ACC112 (cell line): ENCODE data around the gene RITA1.

ENCODE experiments used
- H2AFZ ChIP-seq: fragments of 200-600 bp; sonication (generic); one replicate; pipeline ENCODE4 v1.6.0; 2017; ENCODE audit warnings: antibody characterized with exemption, low read length; ENCODE audit not compliant: unreplicated experiment
- H3K27ac ChIP-seq: fragments of 200-600 bp; sonication (generic); 2 replicates; pipeline ENCODE4 v1.5.1; 2014; ENCODE audit warnings: low read depth, mild to moderate bottlenecking, antibody characterized with exemption, low read length, moderate library complexity
- H3K27me3 ChIP-seq: fragments of 200-600 bp; sonication (generic); 2 replicates; pipeline ENCODE4 v1.6.1; 2014; ENCODE audit warnings: mild to moderate bottlenecking, antibody characterized with exemption, low read length, moderate library complexity, mixed read lengths; ENCODE audit not compliant: insufficient read depth
- H3K36me3 ChIP-seq: fragments of 200-600 bp; sonication (generic); 2 replicates; pipeline ENCODE4 v1.6.1; 2016; ENCODE audit warnings: mild to moderate bottlenecking, antibody characterized with exemption, low read length, moderate library complexity, mixed read lengths; ENCODE audit not compliant: insufficient read depth
- H3K4me1 ChIP-seq: fragments of 200-600 bp; sonication (generic); one replicate; pipeline ENCODE4 v1.6.1; 2016; ENCODE audit warnings: low read length, mixed read lengths; ENCODE audit not compliant: insufficient read depth, unreplicated experiment, control insufficient read depth
- H3K4me3 ChIP-seq: fragments of 200-600 bp; sonication (generic); 2 replicates; pipeline ENCODE4 v1.5.1; 2014; ENCODE audit warnings: mild to moderate bottlenecking, low read depth, low read length
- H3K79me2 ChIP-seq: fragments of 200-600 bp; sonication (generic); one replicate; pipeline ENCODE4 v1.6.0; 2016; ENCODE audit warnings: low read length; ENCODE audit not compliant: control insufficient read depth, unreplicated experiment, insufficient read depth

The RITA1 gene

DNA sequence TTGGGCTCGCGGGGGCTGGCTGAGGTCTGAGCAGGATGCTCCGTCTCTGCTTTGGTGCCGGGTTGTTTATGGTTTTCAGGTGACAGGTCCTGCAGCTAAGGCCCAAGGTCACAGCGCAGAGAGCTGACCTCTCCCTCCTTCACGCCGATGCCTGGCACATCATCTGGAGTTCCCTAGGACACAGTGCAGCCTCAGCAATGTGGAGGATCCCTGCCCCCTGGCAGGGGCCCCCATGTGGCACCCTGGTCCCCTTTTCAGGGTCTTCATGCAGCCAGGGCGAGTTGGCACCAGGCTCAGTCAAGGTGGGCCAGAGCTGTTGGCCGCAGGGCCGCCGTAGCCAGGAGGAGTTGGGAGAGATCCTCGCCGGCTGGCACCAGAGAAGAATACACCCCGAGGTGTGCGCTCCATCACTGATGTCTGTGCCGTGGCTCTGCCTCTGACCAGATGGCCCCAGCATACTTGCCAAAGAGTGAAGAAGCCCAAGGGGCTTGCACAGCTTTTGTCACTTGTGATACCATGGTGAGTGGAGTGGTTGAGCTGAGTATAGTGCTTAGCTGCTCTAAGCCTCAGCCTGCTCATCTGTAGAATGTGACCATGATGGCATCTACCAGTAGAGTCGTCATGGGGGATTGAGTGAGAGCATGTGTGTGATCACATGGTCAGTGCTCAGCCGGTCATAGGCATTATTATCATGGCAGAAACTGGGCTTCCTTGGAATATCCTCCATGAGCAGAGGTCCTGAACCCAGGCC lies 46.7 kb downstream of the RITA1 start:
- Histone ChIP-seq H3K27me3 (no peaks in the 10 kb centered on the region), H3K27ac (peak overlapping the region; percentile 36; the same call in 1 of the 2 replicates), H3K4me1 (peaks cover 15% of the 10 kb centered on the region), H3K36me3 (peaks cover 21% of the 10 kb centered on the region; the same call in 1 of the 2 replicates), H3K4me3 (no peak overlapping the region), H3K79me2 (no peaks in the 10 kb centered on the region), H2AFZ (no peak overlapping the region)

DNA sequence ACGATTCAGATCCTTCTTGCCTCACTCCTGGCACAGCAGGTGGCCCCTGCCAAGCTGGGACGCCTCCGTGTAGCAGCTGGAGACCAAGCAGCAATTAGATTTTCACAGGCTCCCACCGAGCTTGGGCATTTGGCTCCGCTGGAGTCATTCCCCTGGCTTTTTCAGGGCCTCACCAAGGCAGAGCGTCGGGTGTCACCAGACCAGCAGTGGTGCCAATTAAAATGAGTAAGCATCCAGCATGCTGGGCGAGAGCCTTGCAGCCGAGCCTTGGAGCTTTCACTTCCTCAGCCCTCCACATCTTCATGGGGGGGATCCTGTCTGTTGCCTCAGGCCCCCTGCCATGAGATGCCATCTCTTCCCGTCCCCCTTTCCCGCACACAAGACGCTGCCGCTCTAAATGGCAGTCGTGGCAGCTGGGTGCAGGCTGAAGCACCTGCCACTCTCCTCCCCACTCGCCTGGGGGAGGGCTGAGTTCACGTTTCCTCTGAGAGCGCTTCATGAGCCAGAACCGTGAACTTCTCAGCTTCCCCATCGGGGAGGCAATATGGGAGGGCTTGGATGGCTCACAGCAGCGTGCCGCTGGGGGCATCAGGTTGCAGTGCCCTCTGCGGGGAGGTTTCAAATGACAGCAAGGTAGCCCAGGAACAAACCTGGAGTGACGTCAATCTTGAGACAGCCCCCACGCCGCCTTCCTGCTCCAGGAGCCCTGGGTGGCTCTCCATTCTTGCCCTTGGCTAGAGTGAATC lies 47.5 kb downstream of the RITA1 start:
- H3K27ac ChIP-seq = no peak overlapping the region
- peaks cover 15% of the 10 kb centered on the region for H3K4me1 ChIP-seq
- no peak overlapping the region for H3K4me3 ChIP-seq
- no peaks in the 10 kb centered on the region for H3K27me3 ChIP-seq
- peaks cover 19% of the 10 kb centered on the region; the same call in 1 of the 2 replicates for H3K36me3 ChIP-seq
- no peaks in the 10 kb centered on the region for H3K79me2 ChIP-seq
- no peak overlapping the region for H2AFZ ChIP-seq

DNA sequence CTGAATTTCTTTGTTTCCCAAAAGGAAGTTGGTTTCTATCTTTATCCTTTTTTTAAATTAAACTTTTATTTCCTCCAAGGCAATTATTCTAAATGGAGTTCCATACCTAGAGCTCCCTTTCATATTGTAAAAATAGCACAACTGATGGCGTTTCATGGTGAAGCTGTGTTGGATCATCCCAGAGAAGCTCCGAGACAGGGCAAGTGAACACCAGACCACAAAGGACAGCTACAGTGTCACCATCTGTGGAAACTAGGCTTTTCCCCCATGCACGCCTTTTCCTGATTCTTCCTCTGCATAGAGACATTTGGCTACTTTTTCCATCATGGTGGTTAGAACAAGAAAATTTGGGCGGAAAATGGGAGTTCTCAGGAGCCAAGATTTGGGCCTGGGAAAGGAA lies 48.4 kb downstream of the RITA1 start:
- Histone ChIP-seq H3K4me3 (no peak overlapping the region), H3K79me2 (no peaks in the 10 kb centered on the region), H2AFZ (no peak overlapping the region), H3K4me1 (peaks cover 17% of the 10 kb centered on the region), H3K27ac (no peak overlapping the region), H3K27me3 (no peaks in the 10 kb centered on the region), H3K36me3 (peaks cover 19% of the 10 kb centered on the region; the same call in 1 of the 2 replicates)

DNA sequence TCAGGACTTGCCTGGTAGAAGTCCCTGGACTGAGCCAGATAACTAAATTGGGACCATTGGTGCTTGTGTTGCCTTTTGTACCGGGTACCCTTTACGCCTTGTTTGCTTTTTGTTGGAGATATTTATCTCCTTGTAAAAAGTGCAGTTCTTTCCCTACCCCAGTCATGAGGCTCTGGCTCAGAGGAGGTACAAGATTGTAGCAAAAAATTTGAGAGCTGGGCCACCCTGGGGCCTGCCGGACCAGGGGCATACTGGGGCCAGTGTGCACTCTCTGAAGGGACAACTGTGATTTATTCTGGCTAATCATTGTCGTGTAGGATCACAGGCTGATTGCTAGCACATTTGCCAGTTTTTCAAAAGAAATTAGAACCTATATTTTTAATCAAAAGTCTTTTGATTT lies 49.0 kb downstream of the RITA1 start:
- Histone ChIP-seq H3K36me3 (peaks cover 19% of the 10 kb centered on the region; the same call in 1 of the 2 replicates), H3K27ac (no peak overlapping the region), H3K4me3 (no peak overlapping the region), H3K27me3 (no peaks in the 10 kb centered on the region), H3K4me1 (peaks cover 22% of the 10 kb centered on the region), H3K79me2 (no peaks in the 10 kb centered on the region), H2AFZ (no peak overlapping the region)

DNA sequence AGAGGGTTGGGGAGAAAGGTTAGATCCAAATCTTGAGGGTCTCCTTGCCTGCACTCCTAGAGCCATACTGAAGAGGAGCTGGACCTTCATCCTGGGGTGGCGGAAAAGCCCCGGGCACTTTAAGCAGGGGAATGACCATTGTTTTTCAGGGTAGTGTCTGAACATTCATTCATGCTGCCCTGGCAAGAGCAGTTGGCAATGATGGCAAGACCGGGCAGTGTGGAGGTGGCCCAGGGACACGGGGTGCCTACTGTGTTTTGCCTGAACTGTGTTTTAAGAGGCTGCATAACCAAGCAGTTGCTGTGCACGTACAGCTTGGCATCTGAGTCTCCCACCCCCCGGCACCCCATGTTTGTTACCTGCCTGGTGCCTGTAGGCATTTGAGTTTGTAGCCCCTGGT lies 50.5 kb downstream of the RITA1 start:
- H3K27me3 ChIP-seq = no peaks in the 10 kb centered on the region
- H3K79me2 ChIP-seq = no peaks in the 10 kb centered on the region
- H2AFZ ChIP-seq = no peak overlapping the region
- peaks cover 8% of the 10 kb centered on the region; the same call in 1 of the 2 replicates for H3K36me3 ChIP-seq
- no peak overlapping the region for H3K4me3 ChIP-seq
- peaks cover 24% of the 10 kb centered on the region for H3K4me1 ChIP-seq
- H3K27ac ChIP-seq = no peak overlapping the region

DNA sequence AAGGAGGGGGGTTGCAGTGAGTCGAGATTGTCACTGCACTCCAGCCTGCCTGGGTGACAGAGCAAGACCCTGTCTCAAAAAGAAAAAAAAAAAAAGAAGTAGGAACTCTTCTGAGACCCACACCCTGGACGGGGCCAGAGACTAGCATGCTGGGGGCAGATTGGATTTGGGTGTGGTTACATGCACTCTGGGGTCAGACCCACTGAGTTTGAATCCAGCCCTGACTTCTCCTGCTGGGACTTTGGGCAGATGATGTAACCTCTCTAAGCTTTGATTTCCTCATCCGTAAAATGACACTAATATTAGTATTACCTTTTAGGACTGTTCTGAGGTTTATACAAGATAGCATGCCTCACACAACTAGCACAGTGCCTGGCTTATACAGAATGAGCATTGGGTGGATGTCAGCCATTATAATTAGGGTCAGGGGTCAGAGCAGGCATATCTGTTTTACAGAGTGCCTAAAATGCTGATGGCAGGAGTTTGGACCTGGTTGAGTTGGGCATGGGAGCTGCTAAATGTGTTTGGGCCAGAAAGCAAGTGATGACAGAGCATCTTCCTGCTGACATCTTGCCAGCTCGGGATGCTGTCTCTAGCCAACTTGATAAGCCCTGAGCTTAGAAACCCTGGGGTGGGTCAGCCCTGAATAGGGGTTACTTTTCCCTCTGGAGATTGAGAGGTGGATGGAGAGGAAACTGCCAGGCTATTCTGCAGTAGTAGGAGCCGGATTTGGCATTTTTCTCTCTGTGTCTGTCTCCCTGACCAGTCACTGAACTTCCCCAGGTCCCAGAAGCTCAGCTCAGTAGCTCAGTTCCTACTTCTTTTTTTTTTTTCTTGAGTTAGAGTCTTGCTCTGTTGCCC lies 51.2 kb downstream of the RITA1 start:
- Histone ChIP-seq H3K36me3 (0 out of 2 replicates have a peak, but pooled peaks cover under 1% of the 10 kb centered on the region), H3K27me3 (no peaks in the 10 kb centered on the region), H3K4me3 (no peak overlapping the region), H3K79me2 (no peaks in the 10 kb centered on the region), H2AFZ (no peak overlapping the region), H3K27ac (no peak overlapping the region), H3K4me1 (peaks cover 23% of the 10 kb centered on the region)

DNA sequence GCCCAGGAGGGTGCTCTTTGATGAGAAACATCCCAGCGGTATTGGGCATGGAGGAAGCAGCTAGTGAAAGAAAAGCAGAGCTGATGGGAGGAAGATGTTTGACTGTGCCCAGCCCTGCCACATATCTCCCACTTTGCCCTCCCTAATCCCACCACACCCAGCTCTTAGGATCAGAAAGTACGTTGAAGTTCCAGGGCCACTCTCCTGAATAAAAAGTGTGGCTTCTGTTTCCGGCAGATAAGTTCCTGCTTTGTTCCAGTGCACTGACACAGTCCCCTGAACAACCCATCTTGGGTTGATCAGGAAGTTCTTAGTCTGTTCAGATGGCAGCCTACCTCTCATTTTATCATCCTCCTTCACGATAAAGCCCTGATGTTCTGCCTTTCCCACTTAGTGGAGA lies 52.2 kb downstream of the RITA1 start:
- Histone ChIP-seq H3K79me2 (no peaks in the 10 kb centered on the region), H3K27me3 (no peaks in the 10 kb centered on the region), H3K36me3 (no peaks in the 10 kb centered on the region), H3K27ac (no peak overlapping the region), H3K4me1 (peaks cover 27% of the 10 kb centered on the region), H3K4me3 (no peak overlapping the region), H2AFZ (no peak overlapping the region)

DNA sequence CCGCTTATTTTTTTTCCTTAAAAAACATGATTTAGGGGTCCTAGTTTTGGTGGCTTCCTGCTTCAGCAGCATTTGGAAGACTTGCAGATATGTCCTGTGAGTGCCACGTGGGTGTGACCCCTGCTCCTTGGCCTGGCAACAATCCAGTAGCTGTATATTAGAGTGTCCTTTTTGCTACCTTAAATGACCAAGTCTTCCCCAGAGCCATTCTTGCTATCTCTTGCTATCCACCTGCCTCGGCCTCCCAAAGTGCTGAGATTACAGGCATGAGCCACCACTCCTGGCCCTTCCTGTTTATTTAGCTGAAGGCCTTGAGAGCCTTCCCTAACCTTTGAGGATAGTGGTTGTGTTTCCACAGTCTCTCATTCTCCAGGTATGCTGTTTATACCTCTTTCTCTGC lies 52.8 kb downstream of the RITA1 start:
- peaks cover 27% of the 10 kb centered on the region for H3K4me1 ChIP-seq
- H3K4me3 ChIP-seq = no peak overlapping the region
- H2AFZ ChIP-seq = no peak overlapping the region
- H3K27ac ChIP-seq = no peak overlapping the region
- H3K27me3 ChIP-seq = no peaks in the 10 kb centered on the region
- no peaks in the 10 kb centered on the region for H3K79me2 ChIP-seq
- H3K36me3 ChIP-seq = no peaks in the 10 kb centered on the region

DNA sequence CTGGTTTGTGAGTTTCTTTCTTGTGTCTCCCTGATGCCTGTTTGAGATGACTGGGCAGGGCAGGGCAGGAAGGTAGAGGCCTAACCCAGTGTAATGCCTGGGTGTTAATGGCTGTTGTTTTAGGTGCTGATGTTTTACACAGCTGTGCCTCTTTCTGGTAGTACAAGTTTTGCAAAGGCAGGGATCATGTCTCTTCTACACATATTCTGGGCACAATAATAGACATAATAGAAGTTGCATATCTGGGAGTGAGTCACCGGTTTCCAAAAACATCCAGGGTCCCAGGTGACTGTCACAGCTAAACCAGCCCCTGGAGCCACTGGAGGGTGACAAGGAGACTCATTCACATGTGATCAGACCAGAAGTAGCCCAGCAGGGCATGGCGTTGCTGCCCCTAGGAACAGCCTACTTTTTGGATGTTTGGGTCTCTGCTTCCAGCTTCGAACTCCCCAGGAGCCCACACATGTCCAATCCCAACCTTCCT lies 53.8 kb downstream of the RITA1 start:
- Histone ChIP-seq H3K4me3 (no peak overlapping the region), H3K36me3 (no peaks in the 10 kb centered on the region), H3K27ac (no peak overlapping the region)

DNA sequence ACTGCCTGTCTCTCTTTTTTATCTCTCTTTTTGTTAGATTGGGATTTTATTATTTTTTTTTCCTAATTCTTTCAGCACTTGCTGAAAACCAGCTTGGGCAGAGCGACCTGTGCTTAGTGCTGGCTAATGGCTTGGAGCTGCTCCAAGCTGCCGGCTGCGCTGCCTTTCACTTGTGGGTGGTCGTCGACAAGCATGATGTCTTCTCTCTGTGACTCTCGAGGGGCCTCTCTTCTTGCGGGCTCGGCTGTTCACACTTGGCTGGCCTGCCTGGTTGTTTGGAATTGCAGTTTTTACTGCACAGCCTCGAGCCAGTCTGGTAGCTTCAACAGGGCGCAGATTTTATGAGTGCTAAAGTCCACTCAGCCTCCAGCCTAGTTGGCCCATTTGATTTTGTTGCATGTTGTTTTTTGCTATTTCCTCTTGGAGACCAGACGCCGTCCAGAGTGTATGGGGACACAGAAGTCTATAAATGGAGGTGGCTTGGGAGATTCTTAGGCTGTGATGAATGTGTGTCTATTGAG lies 54.4 kb downstream of the RITA1 start:
- Histone ChIP-seq H3K4me1 (peaks cover 39% of the 10 kb centered on the region), H3K79me2 (no peaks in the 10 kb centered on the region), H3K27me3 (no peaks in the 10 kb centered on the region), H3K36me3 (no peaks in the 10 kb centered on the region), H3K27ac (no peak overlapping the region), H3K4me3 (no peak overlapping the region), H2AFZ (no peak overlapping the region)

More for the DNA sequence above, 53.8 kb downstream of the RITA1 start:
- H2AFZ ChIP-seq = no peak overlapping the region
- H3K27me3 ChIP-seq = no peaks in the 10 kb centered on the region
- no peaks in the 10 kb centered on the region for H3K79me2 ChIP-seq
- H3K4me1 ChIP-seq = peaks cover 34% of the 10 kb centered on the region
